HG03045 (cell line): ENCODE data around the gene ABCA7.
"Not testable (repeated sequence)": the region's sequence is repeated elsewhere in the genome, so short reads cannot be mapped to it uniquely, and the experiment has no call there.

Experiments
- ATAC-seq: cut with Tn5 transposase; IDR thresholded peaks from one replicate; pipeline ENCODE4 v1.9.1; 2021; ENCODE audit warnings: mild to moderate bottlenecking, moderate library complexity; ENCODE audit not compliant: unreplicated experiment

The ABCA7 gene

GRCh38 chr19:1113030-1113985 is 73.4 kb downstream of the ABCA7 start:
- no peak for ATAC-seq

- no peak for ATAC-seq
Observed at GRCh38 chr19:1113986-1114483, 74.1 kb downstream of the ABCA7 start.

GRCh38 chr19:1114728-1115127 is 74.8 kb downstream of the ABCA7 start:
- not testable (repeated sequence) for ATAC-seq
